ENCODE data around the gene CRLF2.
A peak's percentile ranks its signal among the peaks of the same experiment; 100 is the strongest.
"Not testable (repeated sequence)": the region's sequence is repeated elsewhere in the genome, so short reads cannot be mapped to it uniquely, and the experiment has no call there.

CRLF2 gene

GRCh38 chrX:1213971-1214370, 1.5 kb upstream of the CRLF2 start:
- no peak overlapping the region for H3K4me3 ChIP-seq (ENCODE audit: low read depth, low read length)
- TF ChIP-seq, protein P1, sequence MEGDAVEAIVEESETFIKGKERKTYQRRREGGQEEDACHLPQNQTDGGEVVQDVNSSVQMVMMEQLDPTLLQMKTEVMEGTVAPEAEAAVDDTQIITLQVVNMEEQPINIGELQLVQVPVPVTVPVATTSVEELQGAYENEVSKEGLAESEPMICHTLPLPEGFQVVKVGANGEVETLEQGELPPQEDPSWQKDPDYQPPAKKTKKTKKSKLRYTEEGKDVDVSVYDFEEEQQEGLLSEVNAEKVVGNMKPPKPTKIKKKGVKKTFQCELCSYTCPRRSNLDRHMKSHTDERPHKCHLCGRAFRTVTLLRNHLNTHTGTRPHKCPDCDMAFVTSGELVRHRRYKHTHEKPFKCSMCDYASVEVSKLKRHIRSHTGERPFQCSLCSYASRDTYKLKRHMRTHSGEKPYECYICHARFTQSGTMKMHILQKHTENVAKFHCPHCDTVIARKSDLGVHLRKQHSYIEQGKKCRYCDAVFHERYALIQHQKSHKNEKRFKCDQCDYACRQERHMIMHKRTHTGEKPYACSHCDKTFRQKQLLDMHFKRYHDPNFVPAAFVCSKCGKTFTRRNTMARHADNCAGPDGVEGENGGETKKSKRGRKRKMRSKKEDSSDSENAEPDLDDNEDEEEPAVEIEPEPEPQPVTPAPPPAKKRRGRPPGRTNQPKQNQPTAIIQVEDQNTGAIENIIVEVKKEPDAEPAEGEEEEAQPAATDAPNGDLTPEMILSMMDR (IDR thresholded peaks at IDR 0.05; ENCODE audit: low read depth, low read length) = no peak
- in situ Hi-C loops (cut with HindIII; ENCODE audit: low sequenced_read_pairs) = no loop called here
- DNase-seq (ENCODE audit: low read depth, low spot score) = no peak

- in situ Hi-C loops (cut with HindIII; ENCODE audit: low sequenced_read_pairs) = no loop called here
- TF ChIP-seq, protein P1 (IDR thresholded peaks at IDR 0.05; ENCODE audit: low read depth, low read length) = no peak
- no peak overlapping the region for H3K4me3 ChIP-seq (ENCODE audit: low read depth, low read length)
- no peak for DNase-seq (ENCODE audit: low read depth, low spot score)
Observed at GRCh38 chrX:1210844-1211243, 1.6 kb downstream of the CRLF2 start.

- TF ChIP-seq, protein P1 (IDR thresholded peaks at IDR 0.05; ENCODE audit: low read depth, low read length) = no peak
- no peak for DNase-seq (ENCODE audit: low read depth, low spot score)
- in situ Hi-C loops (cut with HindIII; ENCODE audit: low sequenced_read_pairs) = no loop called here
- no peak overlapping the region for H3K4me3 ChIP-seq (ENCODE audit: low read depth, low read length)
Observed at GRCh38 chrX:1207496-1208025, 4.9 kb downstream of the CRLF2 start.

GRCh38 chrX:1205681-1206611, 6.5 kb downstream of the CRLF2 start:
- H3K4me3 ChIP-seq (ENCODE audit: low read depth, low read length) = no peak overlapping the region
- TF ChIP-seq, protein P1 (IDR thresholded peaks at IDR 0.05; ENCODE audit: low read depth, low read length) = no peak
- in situ Hi-C loops (cut with HindIII; ENCODE audit: low sequenced_read_pairs) = no loop called here
- peak; percentile 62 for DNase-seq (ENCODE audit: low read depth, low spot score)

- H3K4me3 ChIP-seq (ENCODE audit: low read depth, low read length) = no peak overlapping the region
- in situ Hi-C loops (cut with HindIII; ENCODE audit: low sequenced_read_pairs) = no loop called here
- DNase-seq (ENCODE audit: low read depth, low spot score) = no peak
- TF ChIP-seq, protein P1 (IDR thresholded peaks at IDR 0.05; ENCODE audit: low read depth, low read length) = no peak
Observed at GRCh38 chrX:1202251-1202650, 10.2 kb downstream of the CRLF2 start.

GRCh38 chrX:1196436-1196835, 16.0 kb downstream of the CRLF2 start:
- TF ChIP-seq, protein P1 (IDR thresholded peaks at IDR 0.05; ENCODE audit: low read depth, low read length) = no peak
- no peak for DNase-seq (ENCODE audit: low read depth, low spot score)
- in situ Hi-C loops (cut with HindIII; ENCODE audit: low sequenced_read_pairs) = no loop called here
- no peak overlapping the region for H3K4me3 ChIP-seq (ENCODE audit: low read depth, low read length)

GRCh38 chrX:1192196-1192595, 20.3 kb downstream of the CRLF2 start:
- in situ Hi-C loops (cut with HindIII; ENCODE audit: low sequenced_read_pairs); DNase-seq (ENCODE audit: low read depth, low spot score); H3K4me3 ChIP-seq (ENCODE audit: low read depth, low read length): not testable (repeated sequence)
